Activated CD8-positive, alpha-beta memory T cell treated with anti-CD3 and anti-CD28 coated beads for 36 hours (primary cell): ENCODE measurements around the gene SLC35A2. TPM values are rescaled to one million over a fixed set of nuclear protein-coding genes. Genes with fewer than 3 reads are reported as not detected.
"Not testable (repeated sequence)": the region's sequence is repeated elsewhere in the genome, so short reads cannot be mapped to it uniquely, and the experiment has no call there.

Experiments used
- CTCF ChIA-PET: fragments of 350-600 bp; sonication (Branson Sonifier 250); formaldehyde crosslinking; loops from one replicate; lab custom pipeline; 2021; ENCODE audit warnings: antibody characterized with exemption; lab: Charles Lee
- POLR2A ChIA-PET: fragments of 350-600 bp; sonication (Branson Sonifier 250); formaldehyde crosslinking; loops from one replicate; lab custom pipeline; 2021; ENCODE audit warnings: antibody characterized with exemption; lab: Charles Lee
- total RNA-seq, 2 experiments: library from RNA; stranded (reverse); gene quantifications; one replicate each; pipeline ENCODE4 v1.2.3, GENCODE V29; 2021

Gene SLC35A2
- total RNA-seq, 2 experiments from 2014 or later = 27.3 to 29.7 TPM

- POLR2A ChIA-PET = interaction anchor here (0.5 to 1.4 kb wide), 5 partner anchors 26 to 90 kb away, joined by 3 to 5 read pairs (median 3); partner anchors contain the start of gene HDAC6
Observed at GRCh38 chrX:48891402-48892288, 19.8 kb downstream of the SLC35A2 start.

GRCh38 chrX:48890934-48891401, 20.5 kb downstream of the SLC35A2 start:
- POLR2A ChIA-PET = interaction anchor here (0.8 to 1.4 kb wide), 3 partner anchors 52 to 89 kb away, joined by 3 to 4 read pairs (median 3); partner anchors contain the start of gene HDAC6
- CTCF ChIA-PET = interaction anchor here (0.5 to 1.3 kb wide), 7 partner anchors 26 to 148 kb away, joined by 3 to 5 read pairs (median 4); partner anchors contain the start of gene GRIPAP1

More at GRCh38 chrX:48891402-48892288, 19.8 kb downstream of the SLC35A2 start:
- CTCF ChIA-PET = interaction anchor here (0.5 to 1.3 kb wide), 7 partner anchors 25 to 149 kb away, joined by 3 to 5 read pairs (median 4); partner anchors contain the start of gene GRIPAP1

GRCh38 chrX:48890296-48890925, 21.0 kb downstream of the SLC35A2 start:
- CTCF ChIA-PET = interaction anchor here (1.2 kb wide), 2 partner anchors 26 to 56 kb away, joined by 4 to 5 read pairs; no protein-coding TSS in a partner anchor
- POLR2A ChIA-PET = interaction anchor here (1.4 kb wide), 1 partner anchor 53 kb away, joined by 4 read pairs; no protein-coding TSS in a partner anchor

GRCh38 chrX:48886586-48886985, 24.9 kb downstream of the SLC35A2 start:
- POLR2A ChIA-PET, CTCF ChIA-PET: not testable (repeated sequence)

GRCh38 chrX:48883729-48884128, 27.7 kb downstream of the SLC35A2 start:
- ChIA-PET CTCF (no interaction called here), POLR2A (no interaction called here)

- CTCF ChIA-PET, POLR2A ChIA-PET: not testable (repeated sequence)
Observed at GRCh38 chrX:48876944-48877343, 34.5 kb downstream of the SLC35A2 start.

- CTCF ChIA-PET, POLR2A ChIA-PET: not testable (repeated sequence)
Observed at GRCh38 chrX:48872017-48872416, 39.4 kb downstream of the SLC35A2 start.

- POLR2A ChIA-PET = no interaction called here
- CTCF ChIA-PET = no interaction called here
Observed at GRCh38 chrX:48864210-48864609, 47.2 kb downstream of the SLC35A2 start.

GRCh38 chrX:48854898-48855297, 56.5 kb downstream of the SLC35A2 start:
- CTCF ChIA-PET = interaction anchor here (0.7 kb wide), 1 partner anchor 80 kb away, joined by 3 read pairs; no protein-coding TSS in a partner anchor
- POLR2A ChIA-PET = no interaction called here

- CTCF ChIA-PET = interaction anchor here (0.6 to 0.7 kb wide), 2 partner anchors 12 to 81 kb away, joined by 3 read pairs; no protein-coding TSS in a partner anchor
- POLR2A ChIA-PET = not testable (repeated sequence)
Observed at GRCh38 chrX:48854121-48854804, 57.2 kb downstream of the SLC35A2 start.

GRCh38 chrX:48853494-48853893, 58.0 kb downstream of the SLC35A2 start:
- POLR2A ChIA-PET = not testable (repeated sequence)

More at GRCh38 chrX:48853494-48853893, 58.0 kb downstream of the SLC35A2 start:
- CTCF ChIA-PET = not testable (repeated sequence)

Other genes with a start within 250 kb of the SLC35A2 start
- gene WAS, start 227.8 kb downstream of the SLC35A2 start, total RNA-seq = 10 to 100 TPM; 76.6 to 84.2 TPM
- 10 to 100 TPM; 30.8 to 33.1 TPM for gene SUV39H1, start 214.9 kb downstream of the SLC35A2 start, total RNA-seq
- gene GLOD5, start 149.9 kb downstream of the SLC35A2 start, total RNA-seq = not detected
- gene GATA1, start 125.1 kb downstream of the SLC35A2 start, total RNA-seq = not detected
- 10 to 100 TPM; 48.9 to 49.9 TPM for gene HDAC6, start 109.6 kb downstream of the SLC35A2 start, total RNA-seq
- under 1 TPM in 1 of 2 experiments, not detected in 1; 0.29 TPM for gene ERAS, start 85.1 kb downstream of the SLC35A2 start, total RNA-seq
- 1 to 10 TPM; 1.8 to 3.0 TPM for gene PCSK1N, start 76.0 kb downstream of the SLC35A2 start, total RNA-seq
- 10 to 100 TPM; 82.4 to 85.3 TPM for gene TIMM17B, start 13.9 kb downstream of the SLC35A2 start, total RNA-seq
- gene PQBP1, start 13.7 kb downstream of the SLC35A2 start, total RNA-seq = 10 to 100 TPM; 96.1 to 99.5 TPM
- 100 to 1,000 TPM; 275 to 277 TPM for gene PIM2, start 7.4 kb upstream of the SLC35A2 start, total RNA-seq
- 10 to 100 TPM; 63.9 to 64.5 TPM for gene OTUD5, start 46.0 kb upstream of the SLC35A2 start, total RNA-seq
- gene KCND1, start 60.2 kb upstream of the SLC35A2 start, total RNA-seq = 1 to 10 TPM; 1.1 TPM
- gene GRIPAP1, start 90.6 kb upstream of the SLC35A2 start, total RNA-seq = 10 to 100 TPM; 60.8 TPM
- gene TFE3, start 131.7 kb upstream of the SLC35A2 start, total RNA-seq = 10 to 100 TPM; 26.7 to 29.0 TPM
- gene CCDC120, start 147.4 kb upstream of the SLC35A2 start, total RNA-seq = 1 to 10 TPM; 3.7 to 4.0 TPM
- 10 to 100 TPM; 11.1 to 11.6 TPM for gene PRAF2, start 162.4 kb upstream of the SLC35A2 start, total RNA-seq
- gene WDR45, start 168.2 kb upstream of the SLC35A2 start, total RNA-seq = 10 to 100 TPM; 40.3 to 40.6 TPM
- gene GPKOW, start 212.1 kb upstream of the SLC35A2 start, total RNA-seq = 10 to 100 TPM; 21.3 to 21.4 TPM